Fibroblast of lung (primary cell): ENCODE results near the gene AXIN2. TPM values are rescaled to one million over a fixed set of nuclear protein-coding genes. Genes with fewer than 3 reads are reported as not detected.
"Not testable (repeated sequence)": the region's sequence is repeated elsewhere in the genome, so short reads cannot be mapped to it uniquely, and the experiment has no call there.

Experiments
- DNase-seq, 2 donors: peaks; one replicate each; pipeline versions ENCODE4 v3.0.0 to v3.0.0-alpha.2; 2010; ENCODE audit warnings: low read depth in 2 of 2
- H2AFZ ChIP-seq: 2 replicates; pipeline ENCODE4 v1.5.1; 2012; ENCODE audit warnings: low read length, control low read depth, inconsistent platforms
- H3K27ac ChIP-seq: 2 replicates; pipeline ENCODE4 v1.5.1; 2011; ENCODE audit warnings: low read length, control low read depth; ENCODE audit not compliant: insufficient read depth
- H3K27me3 ChIP-seq: 2 replicates; pipeline ENCODE4 v1.5.1; 2011; ENCODE audit warnings: mild to moderate bottlenecking, low read length; ENCODE audit not compliant: control insufficient read depth, insufficient read depth
- H3K36me3 ChIP-seq: 2 replicates; pipeline ENCODE4 v1.5.1; 2011; ENCODE audit warnings: low read length; ENCODE audit not compliant: control insufficient read depth, insufficient read depth
- H3K4me1 ChIP-seq: 2 replicates; pipeline ENCODE4 v1.5.1; 2011; ENCODE audit warnings: low read length; ENCODE audit not compliant: control insufficient read depth, insufficient read depth; ENCODE audit errors: extremely low read depth
- H3K4me2 ChIP-seq: 2 replicates; pipeline ENCODE4 v1.5.1; 2011; ENCODE audit warnings: low read length, control low read depth; ENCODE audit not compliant: insufficient read depth; ENCODE audit errors: extremely low read depth
- H3K4me3 ChIP-seq, 4 experiments: fragments of 200-600 bp in 1 of 4; sonication (generic) in 1 of 4; replicated peaks in 1 of 4; 2 replicates each; pipeline ENCODE4 v1.5.1; 2011 to 2016; ENCODE audit warnings: low read length in 4 of 4, low read depth in 3 of 4, mild to moderate bottlenecking in 3 of 4, control low read depth in 2 of 4, inconsistent platforms in 1 of 4, mixed read lengths in 1 of 4; ENCODE audit not compliant: insufficient read depth in 1 of 4; ENCODE audit errors: control extremely low read depth in 1 of 4
- H3K79me2 ChIP-seq: 2 replicates; pipeline ENCODE4 v1.5.1; 2012; ENCODE audit warnings: mild to moderate bottlenecking, low read length, inconsistent platforms; ENCODE audit not compliant: control insufficient read depth, insufficient read depth
- H3K9ac ChIP-seq: 2 replicates; pipeline ENCODE4 v1.5.1; 2011; ENCODE audit warnings: mild to moderate bottlenecking, low read length, control low read depth; ENCODE audit not compliant: insufficient read depth
- H3K9me3 ChIP-seq: 2 replicates; pipeline ENCODE4 v1.5.1; 2012; ENCODE audit warnings: low read depth, low read length; ENCODE audit not compliant: control insufficient read depth, insufficient read depth
- H4K20me1 ChIP-seq: 2 replicates; pipeline ENCODE4 v1.5.1; 2011; ENCODE audit warnings: low read length; ENCODE audit not compliant: control insufficient read depth, insufficient read depth; ENCODE audit errors: extremely low read depth
- CTCF ChIP-seq, 2 donors: IDR thresholded peaks in 1 of 2; conservative IDR thresholded peaks in 1 of 2; 1 replicate in 1 of 2; 2 replicates in 1 of 2; pipeline ENCODE4 v1.5.1; 2011 to 2012; ENCODE audit warnings: low read length in 2 of 2, control low read depth in 1 of 2, inconsistent platforms in 1 of 2, low read depth in 1 of 2, mild to moderate bottlenecking in 1 of 2
- EZH2 ChIP-seq: IDR thresholded peaks from 2 replicates; pipeline ENCODE4 v1.5.1; 2012; ENCODE audit warnings: low read length, control low read depth, mild to moderate bottlenecking; ENCODE audit errors: missing control alignments
- polyA plus RNA-seq, 2 donors: library from polyadenylated mRNA; depleted of rRNA in 1 of 2; stranded (reverse) in 1 of 2; unstranded in 1 of 2; fragments of >200 nt; gene quantifications; 2 replicates each; pipeline ENCODE4 v1.2.1, GENCODE V29; 2011 to 2012; ENCODE audit warnings: missing spikeins in 1 of 2
- total RNA-seq: library from RNA; depleted of rRNA; stranded (reverse); fragments of >200 nt; gene quantifications from 2 replicates; pipeline ENCODE4 v1.2.1, GENCODE V29; 2014

Gene AXIN2
- total and polyA plus RNA-seq, 2 donors (not counting 1 experiment from before 2014, with no cell fraction given) = 1.8 to 2.0 TPM

- Histone ChIP-seq H3K27me3 (no peaks in the 10 kb centered on the region), H3K27ac (no peak overlapping the region), H3K9ac (no peak overlapping the region), H3K9me3 (no peaks in the 10 kb centered on the region), H3K4me1 (no peaks in the 10 kb centered on the region), H3K79me2 (no peaks in the 10 kb centered on the region), H3K4me2 (no peak overlapping the region), H4K20me1 (no peaks in the 10 kb centered on the region), H3K36me3 (no peaks in the 10 kb centered on the region), H3K4me3 (no peak overlapping the region), H2AFZ (no peak overlapping the region)
- TF ChIP-seq CTCF (conservative IDR thresholded peaks at IDR 0.05 in 1 of 2, IDR thresholded peaks at IDR 0.05 in 1 of 2; ENCODE audit: low read depth in 1 of 2, low read length in 2 of 2) (no peak), EZH2 (no peak)
- no peak for DNase-seq
These were observed 50.1 kb downstream of the AXIN2 start for GRCh38 chr17:65511316-65511715.

- Histone ChIP-seq H3K4me1 (no peaks in the 10 kb centered on the region), H3K79me2 (no peaks in the 10 kb centered on the region), H2AFZ (no peak overlapping the region), H3K9ac (no peak overlapping the region), H3K4me2 (no peak overlapping the region), H4K20me1 (no peaks in the 10 kb centered on the region), H3K9me3 (no peaks in the 10 kb centered on the region), H3K27me3 (no peaks in the 10 kb centered on the region), H3K36me3 (no peaks in the 10 kb centered on the region), H3K27ac (no peak overlapping the region), H3K4me3 (no peak overlapping the region)
- no peak for DNase-seq
- TF ChIP-seq EZH2 = no peak
- no peak for TF ChIP-seq CTCF (conservative IDR thresholded peaks at IDR 0.05 in 1 of 2, IDR thresholded peaks at IDR 0.05 in 1 of 2; ENCODE audit: low read depth in 1 of 2, low read length in 2 of 2)
These were observed 52.4 kb downstream of the AXIN2 start for GRCh38 chr17:65509032-65509431.

- not testable (repeated sequence) for H3K27ac ChIP-seq, H3K36me3 ChIP-seq, H4K20me1 ChIP-seq, H2AFZ ChIP-seq, H3K4me3 ChIP-seq, H3K9ac ChIP-seq, DNase-seq, H3K79me2 ChIP-seq, H3K4me2 ChIP-seq, H3K9me3 ChIP-seq, H3K27me3 ChIP-seq, H3K4me1 ChIP-seq
These were observed 56.8 kb downstream of the AXIN2 start for GRCh38 chr17:65504673-65505072.
